Smooth muscle cell (in vitro differentiated cells): ENCODE data around the gene PIANP. TPM values are rescaled to one million over a fixed set of nuclear protein-coding genes. Genes with fewer than 3 reads are reported as not detected.
"Not testable (repeated sequence)": the region's sequence is repeated elsewhere in the genome, so short reads cannot be mapped to it uniquely, and the experiment has no call there.

Source experiments
- DNase-seq: peaks from one replicate; lab custom pipeline; 2025; ENCODE audit not compliant: unreplicated experiment; lab: John Stamatoyannopoulos, UW
- H2AFZ ChIP-seq: fragments of 200-600 bp; sonication (generic); 2 replicates; pipeline ENCODE4 v1.6.0; 2016; ENCODE audit warnings: antibody characterized with exemption, low read depth, mild to moderate bottlenecking
- H3F3A ChIP-seq: fragments of 200-600 bp; sonication (generic); 2 replicates; pipeline ENCODE4 v1.6.0; 2017; ENCODE audit warnings: antibody characterized with exemption, low read depth
- H3K27ac ChIP-seq: fragments of 200-600 bp; sonication (generic); 2 replicates; pipeline ENCODE4 v1.5.1; 2016; ENCODE audit warnings: low read depth, mild to moderate bottlenecking
- H3K27me3 ChIP-seq: fragments of 200-600 bp; sonication (generic); 2 replicates; pipeline ENCODE4 v1.6.1; 2016; ENCODE audit warnings: low read depth, mild to moderate bottlenecking
- H3K36me3 ChIP-seq: fragments of 200-600 bp; sonication (generic); 2 replicates; pipeline ENCODE4 v1.5.1; 2016; ENCODE audit warnings: low read depth
- H3K4me1 ChIP-seq: fragments of 200-600 bp; sonication (generic); 2 replicates; pipeline ENCODE4 v1.5.1; 2016; ENCODE audit warnings: low read depth
- H3K4me2 ChIP-seq: fragments of 200-600 bp; sonication (generic); 2 replicates; pipeline ENCODE4 v1.6.0; 2016; ENCODE audit warnings: mild to moderate bottlenecking
- H3K4me3 ChIP-seq: fragments of 200-600 bp; sonication (generic); 2 replicates; pipeline ENCODE4 v1.5.1; 2016; ENCODE audit warnings: mild to moderate bottlenecking
- H3K79me2 ChIP-seq: fragments of 200-600 bp; sonication (generic); 2 replicates; pipeline ENCODE4 v1.6.0; 2016; ENCODE audit warnings: low read depth, mild to moderate bottlenecking
- H3K9ac ChIP-seq: fragments of 200-600 bp; sonication (generic); 2 replicates; pipeline ENCODE4 v1.6.0; 2016; ENCODE audit warnings: low read depth
- H3K9me3 ChIP-seq: fragments of 200-600 bp; sonication (generic); replicated peaks from 2 replicates; pipeline ENCODE4 v1.5.1; 2016; ENCODE audit warnings: low read depth
- H4K20me1 ChIP-seq: fragments of 200-600 bp; sonication (generic); 2 replicates; pipeline ENCODE4 v1.6.0; 2016; ENCODE audit warnings: low read depth
- WGBS: methylation state at CpG from one replicate; pipeline ENCODE4 v1.1.7; 2016; ENCODE audit warnings: low lambda C conversion rate; 5-methylcytosine and 5-hydroxymethylcytosine counted together
- polyA plus RNA-seq: library from polyadenylated mRNA; unstranded; fragments of >200 nt; fragmentation: Nextera tagmentation; extraction: Ambion mirVana; gene quantifications from 2 replicates; pipeline ENCODE4 v1.2.1, GENCODE V29; 2016
- total RNA-seq: library from RNA; depleted of rRNA; stranded (reverse); fragments of >200 nt; gene quantifications from 2 replicates; pipeline ENCODE4 v1.2.3, GENCODE V29; 2014
- TF ChIP-seq, protein P1 (sequence below): fragments of 200-600 bp; sonication (generic); IDR thresholded peaks from 2 replicates; pipeline ENCODE4 v1.5.1; 2017; ENCODE audit warnings: borderline replicate concordance, mild to moderate bottlenecking, antibody characterized with exemption; ENCODE audit not compliant: insufficient read depth, poor library complexity, severe bottlenecking

PIANP gene
- total and polyA plus RNA-seq, 2 experiments from 2014 or later = 3.8 TPM; not detected in 1

DNA sequence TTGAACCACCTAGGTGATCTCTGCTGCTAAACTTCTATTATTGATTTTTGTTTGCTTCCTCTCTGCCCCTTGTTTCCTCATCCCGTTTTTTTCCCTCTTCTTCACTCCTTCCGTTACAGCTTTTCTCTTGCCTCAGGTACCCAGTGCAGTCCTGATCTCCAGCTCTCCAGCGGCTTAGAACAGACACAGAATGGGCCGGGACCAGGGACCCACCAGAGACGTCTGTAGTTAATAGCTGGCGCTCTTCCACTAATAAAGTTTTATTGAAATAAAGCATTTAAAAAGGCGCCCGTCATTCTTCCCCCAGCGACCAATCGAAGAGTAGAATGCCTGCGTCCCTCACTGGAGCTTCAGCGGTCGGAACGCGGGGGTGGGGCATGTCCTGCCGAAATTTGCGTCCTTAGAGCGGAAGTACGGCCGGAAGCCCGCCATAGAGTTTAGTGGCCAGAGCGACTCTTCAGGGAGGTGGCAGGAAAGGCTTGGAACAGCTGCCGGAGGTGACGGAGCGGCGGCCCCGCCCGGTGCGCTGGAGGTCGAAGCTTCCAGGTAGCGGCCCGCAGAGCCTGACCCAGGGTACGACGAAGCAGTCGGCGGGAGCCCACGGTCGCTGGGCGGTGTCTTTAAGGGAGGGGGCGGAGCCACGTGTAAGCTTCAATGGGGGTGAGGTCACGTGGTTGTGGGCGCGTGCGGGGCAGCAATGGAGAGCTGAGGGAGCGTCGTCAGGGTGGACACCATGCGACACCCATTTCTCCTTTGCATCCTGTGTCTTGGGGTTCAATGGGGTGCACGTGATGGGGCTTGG is 23.2 kb upstream of the PIANP start, which contains the start of gene COPS7A:
COPS7A (plus strand) TSS at position 440 of the 802 bp plus-strand sequence. CDS start 611 bp downstream, outside the sequence.
- Histone ChIP-seq H3K27me3 (no peaks in the 10 kb centered on the region), H3K9me3 (no peaks in the 10 kb centered on the region), H3K9ac (peak within 1 kb of the TSS; percentile 80), H3K4me3 (peak within 1 kb of the TSS; percentile 80), H3K79me2 (peaks cover 3% of the 10 kb centered on the region), H3K4me1 (peaks cover 5% of the 10 kb centered on the region), H2AFZ (peak within 1 kb of the TSS; percentile 97), H3K27ac (peak within 1 kb of the TSS; percentile 90), H3K4me2 (peak within 1 kb of the TSS; percentile 92), H3K36me3 (peaks cover 6% of the 10 kb centered on the region), H3F3A (peaks cover 3% of the 10 kb centered on the region), H4K20me1 (no peaks in the 10 kb centered on the region)
- peak; percentile 93 for DNase-seq
- WGBS = under 1% methylated on average over 41 of the region's 49 CpGs
- TF ChIP-seq, protein P1, sequence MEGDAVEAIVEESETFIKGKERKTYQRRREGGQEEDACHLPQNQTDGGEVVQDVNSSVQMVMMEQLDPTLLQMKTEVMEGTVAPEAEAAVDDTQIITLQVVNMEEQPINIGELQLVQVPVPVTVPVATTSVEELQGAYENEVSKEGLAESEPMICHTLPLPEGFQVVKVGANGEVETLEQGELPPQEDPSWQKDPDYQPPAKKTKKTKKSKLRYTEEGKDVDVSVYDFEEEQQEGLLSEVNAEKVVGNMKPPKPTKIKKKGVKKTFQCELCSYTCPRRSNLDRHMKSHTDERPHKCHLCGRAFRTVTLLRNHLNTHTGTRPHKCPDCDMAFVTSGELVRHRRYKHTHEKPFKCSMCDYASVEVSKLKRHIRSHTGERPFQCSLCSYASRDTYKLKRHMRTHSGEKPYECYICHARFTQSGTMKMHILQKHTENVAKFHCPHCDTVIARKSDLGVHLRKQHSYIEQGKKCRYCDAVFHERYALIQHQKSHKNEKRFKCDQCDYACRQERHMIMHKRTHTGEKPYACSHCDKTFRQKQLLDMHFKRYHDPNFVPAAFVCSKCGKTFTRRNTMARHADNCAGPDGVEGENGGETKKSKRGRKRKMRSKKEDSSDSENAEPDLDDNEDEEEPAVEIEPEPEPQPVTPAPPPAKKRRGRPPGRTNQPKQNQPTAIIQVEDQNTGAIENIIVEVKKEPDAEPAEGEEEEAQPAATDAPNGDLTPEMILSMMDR = no peak

DNA sequence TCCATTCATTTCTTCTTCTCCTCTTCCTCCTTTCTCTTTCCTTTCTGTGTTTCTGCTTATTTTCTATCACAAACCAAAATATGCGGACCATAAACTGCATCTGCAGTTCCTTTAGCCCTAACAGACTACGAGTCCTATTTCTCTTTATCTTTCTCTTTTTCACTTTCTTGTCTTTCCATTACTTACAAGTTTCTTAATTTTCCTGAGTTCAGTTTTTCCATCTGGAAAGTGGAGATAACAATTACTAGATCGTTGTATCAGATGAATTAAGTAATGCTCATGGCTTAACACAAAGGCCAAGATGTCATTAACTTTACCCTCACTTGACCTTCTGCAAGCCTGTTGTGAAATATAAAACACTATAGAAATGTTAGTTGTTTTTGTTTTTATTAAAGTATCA is 22.2 kb upstream of the PIANP start:
- Histone ChIP-seq H3K4me2 (peak overlapping the region; percentile 92), H3K9me3 (no peaks in the 10 kb centered on the region), H3K79me2 (peaks cover 3% of the 10 kb centered on the region), H3K27ac (peak overlapping the region; percentile 90), H3K4me3 (peak overlapping the region; percentile 80), H3F3A (peaks cover 3% of the 10 kb centered on the region), H3K4me1 (peaks cover 5% of the 10 kb centered on the region), H3K36me3 (no peaks in the 10 kb centered on the region), H3K27me3 (no peaks in the 10 kb centered on the region), H3K9ac (no peak overlapping the region), H2AFZ (peak overlapping the region; percentile 97), H4K20me1 (no peaks in the 10 kb centered on the region)
- WGBS = 82% methylated on average over 3 of the region's 3 CpGs
- TF ChIP-seq, protein P1 = no peak
- no peak for DNase-seq

DNA sequence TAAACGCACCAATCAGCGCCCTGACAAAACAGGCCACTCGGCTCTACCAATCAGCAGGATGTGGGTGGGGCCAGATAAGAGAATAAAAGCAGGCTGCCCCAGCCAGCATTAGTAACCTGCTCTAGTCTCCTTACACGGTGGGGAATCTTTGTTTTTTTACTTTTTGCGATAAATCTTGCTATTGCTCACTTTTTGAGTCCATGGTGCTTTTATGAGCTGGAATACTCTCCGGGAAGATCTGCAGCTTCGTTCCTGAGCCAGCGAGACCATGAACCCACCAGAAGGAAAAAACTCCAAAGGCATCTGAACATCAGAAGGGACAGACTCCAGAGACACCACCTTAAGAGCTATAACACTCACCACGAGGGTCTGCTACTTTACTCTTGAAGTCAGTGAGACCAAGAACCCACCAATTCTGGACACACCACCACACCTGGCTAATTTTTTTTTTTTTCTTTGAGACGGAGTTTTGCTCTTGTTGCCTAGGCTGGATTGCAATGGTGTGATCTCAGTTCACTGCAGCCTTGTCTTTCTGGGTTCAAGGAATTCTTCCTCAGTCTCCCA is 16.3 kb upstream of the PIANP start:
- no peak overlapping the region for H3K4me3 ChIP-seq
- no peaks in the 10 kb centered on the region for H3K27me3 ChIP-seq
- no peaks in the 10 kb centered on the region for H3K36me3 ChIP-seq
- no peaks in the 10 kb centered on the region for H4K20me1 ChIP-seq
- TF ChIP-seq, protein P1 = no peak
- no peak overlapping the region for H3K9ac ChIP-seq
- no peak overlapping the region for H3K27ac ChIP-seq
- WGBS = 93% methylated on average over 10 of the region's 10 CpGs
- H3K79me2 ChIP-seq = no peaks in the 10 kb centered on the region
- H3K4me1 ChIP-seq = no peaks in the 10 kb centered on the region
- H3K4me2 ChIP-seq = no peak overlapping the region
- H3K9me3 ChIP-seq = no peaks in the 10 kb centered on the region
- H2AFZ ChIP-seq = no peak overlapping the region
- DNase-seq = no peak
- no peaks in the 10 kb centered on the region for H3F3A ChIP-seq

DNA sequence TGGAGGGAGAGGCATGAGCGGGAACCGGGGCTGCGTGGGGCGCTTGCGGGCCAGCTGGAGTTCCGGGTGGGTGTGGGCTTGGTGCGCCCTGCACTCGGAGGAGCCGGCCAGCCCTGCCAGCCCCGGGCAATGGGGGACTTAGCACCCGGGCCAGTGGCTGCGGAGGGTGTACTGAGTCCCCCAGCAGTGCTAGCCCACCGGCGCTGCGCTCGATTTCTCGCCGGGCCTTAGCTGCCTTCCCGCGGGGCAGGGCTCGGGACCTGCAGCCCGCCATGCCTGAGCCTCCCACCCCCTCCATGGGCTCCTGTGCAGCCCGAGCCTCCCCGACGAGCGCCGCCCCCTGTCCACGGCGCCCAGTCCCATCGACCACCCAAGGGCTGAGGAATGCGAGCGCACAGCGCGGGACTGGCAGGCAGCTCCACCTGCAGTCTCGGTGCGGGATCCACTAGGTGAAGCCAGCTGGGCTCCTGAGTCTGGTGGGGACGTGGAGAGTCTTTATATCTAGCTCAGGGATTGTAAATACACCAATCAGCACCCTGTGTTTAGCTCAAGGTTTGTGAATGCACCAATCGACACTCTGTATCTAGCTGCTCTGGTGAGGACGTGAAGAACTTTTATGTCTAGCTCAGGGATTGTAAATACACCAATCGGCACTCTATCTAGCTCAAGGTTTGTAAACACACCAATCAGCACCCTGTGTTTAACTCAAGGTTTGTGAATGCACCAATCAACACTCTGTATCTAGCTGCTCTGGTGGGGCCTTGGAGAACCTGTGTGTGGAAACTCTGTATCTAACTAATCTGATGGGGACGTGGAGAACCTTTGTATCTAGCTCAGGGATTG is 15.6 kb upstream of the PIANP start:
- WGBS = 91% methylated on average over 13 of the region's 41 CpGs
- not testable (repeated sequence) for H2AFZ ChIP-seq, H4K20me1 ChIP-seq, H3K9ac ChIP-seq, H3K79me2 ChIP-seq, DNase-seq, H3F3A ChIP-seq, H3K36me3 ChIP-seq, H3K9me3 ChIP-seq, H3K4me3 ChIP-seq, H3K27ac ChIP-seq, H3K4me2 ChIP-seq, H3K4me1 ChIP-seq, H3K27me3 ChIP-seq
